PC-3 (cell line): Measurements from ENCODE around the gene OR2A2. TPM values are rescaled to one million over a fixed set of nuclear protein-coding genes. Genes with fewer than 3 reads are reported as not detected.
A peak's percentile ranks its signal among the peaks of the same experiment; 100 is the strongest.

Source experiments
- ATAC-seq: fragments of 200-7000 bp; cut with Tn5 transposase; 2 replicates; pipeline ENCODE4 v1.9.1; 2020; ENCODE audit warnings: mild to moderate bottlenecking, moderate library complexity
- Bru-seq: library from RNA; stranded (reverse); fragments of 400-500 nt; gene quantifications from one replicate; lab custom pipeline; 2021; lab: Mats Ljungman, UMichigan
- BruChase-seq, 2 experiments: library from RNA; stranded (reverse); fragments of 400-500 nt; gene quantifications; one replicate each; lab custom pipeline; 2021; lab: Mats Ljungman, UMichigan
- BruUV-seq: library from RNA; stranded (reverse); fragments of 400-500 nt; replicated peaks from 2 replicates; lab custom pipeline; 2021; lab: Mats Ljungman, UMichigan
- CTCF ChIA-PET: fragments of 300-600 bp; sonication (Branson Sonifier 250); formaldehyde crosslinking; loops from one replicate; lab custom pipeline; 2022; ENCODE audit warnings: antibody characterized with exemption; lab: Charles Lee
- POLR2A ChIA-PET: fragments of 300-600 bp; sonication (Branson Sonifier 250); formaldehyde crosslinking; loops from one replicate; lab custom pipeline; 2022; ENCODE audit warnings: antibody characterized with exemption; ENCODE audit not compliant: unreplicated experiment; lab: Charles Lee
- DNase-seq: peaks from one replicate; pipeline ENCODE4 v3.0.0-alpha.2; 2015
- H2AFZ ChIP-seq: fragments of 300-600 bp; sonication (generic); 2 replicates; pipeline ENCODE4 v1.6.0; 2016; ENCODE audit warnings: antibody characterized with exemption, low read length
- H3F3A ChIP-seq: fragments of 300-600 bp; sonication (generic); one replicate; pipeline ENCODE4 v1.6.0; 2017; ENCODE audit warnings: antibody characterized with exemption, low read length, control low read depth, mild to moderate bottlenecking; ENCODE audit not compliant: unreplicated experiment
- H3K27ac ChIP-seq: fragments of 300-600 bp; sonication (generic); 2 replicates; pipeline ENCODE4 v1.5.1; 2016; ENCODE audit warnings: mild to moderate bottlenecking, low read length
- H3K27me3 ChIP-seq: fragments of 300-600 bp; sonication (generic); 2 replicates; pipeline ENCODE4 v1.6.1; 2016; ENCODE audit warnings: low read length, mixed read lengths
- H3K36me3 ChIP-seq: fragments of 300-600 bp; sonication (generic); 2 replicates; pipeline ENCODE4 v1.6.1; 2016; ENCODE audit warnings: low read depth, mixed run types, low read length, mixed read lengths
- H3K4me1 ChIP-seq: fragments of 300-600 bp; sonication (generic); 2 replicates; pipeline ENCODE4 v1.5.1; 2016; ENCODE audit warnings: low read length; ENCODE audit not compliant: insufficient read depth
- H3K4me2 ChIP-seq: fragments of 300-600 bp; sonication (generic); 2 replicates; pipeline ENCODE4 v1.6.0; 2016; ENCODE audit warnings: low read length
- H3K4me3 ChIP-seq: fragments of 300-600 bp; sonication (generic); 2 replicates; pipeline ENCODE4 v1.5.1; 2016; ENCODE audit warnings: mild to moderate bottlenecking, low read length, mixed read lengths
- H3K79me2 ChIP-seq: fragments of 300-600 bp; sonication (generic); 2 replicates; pipeline ENCODE4 v1.6.1; 2017; ENCODE audit warnings: low read length, mixed read lengths
- H3K9ac ChIP-seq: fragments of 300-600 bp; sonication (generic); 2 replicates; pipeline ENCODE4 v1.6.0; 2016; ENCODE audit warnings: mild to moderate bottlenecking, low read length
- H3K9me2 ChIP-seq: fragments of 300-600 bp; sonication (generic); replicated peaks from 2 replicates; pipeline ENCODE4 v1.6.1; 2016; ENCODE audit warnings: mixed run types, low read length, mixed read lengths
- H3K9me3 ChIP-seq: fragments of 300-600 bp; sonication (generic); 2 replicates; pipeline ENCODE4 v1.6.1; 2016; ENCODE audit warnings: low read length, mixed read lengths
- H4K20me1 ChIP-seq: fragments of 300-600 bp; sonication (generic); 2 replicates; pipeline ENCODE4 v1.6.1; 2016; ENCODE audit warnings: low read length, mixed read lengths
- CTCF ChIP-seq: fragments of 300-600 bp; sonication (generic); conservative IDR thresholded peaks from 2 replicates; pipeline ENCODE4 v1.5.1; 2017; ENCODE audit warnings: antibody characterized with exemption, low read depth, mild to moderate bottlenecking, low read length
- EZH2 ChIP-seq: fragments of 300-600 bp; sonication (generic); IDR thresholded peaks from one replicate; pipeline ENCODE4 v1.6.1; 2017; ENCODE audit warnings: antibody characterized with exemption, mild to moderate bottlenecking, low read length; ENCODE audit not compliant: unreplicated experiment
- EZH2phosphoT487 ChIP-seq: fragments of 300-600 bp; sonication (generic); IDR thresholded peaks from 2 replicates; pipeline ENCODE4 v1.6.1; 2018; ENCODE audit warnings: mild to moderate bottlenecking, antibody characterized with exemption, low read length, borderline replicate concordance
- intact Hi-C: fragments of 100-400 bp; cut with micrococcal nuclease; formaldehyde crosslinking; loops from 2 replicates; pipeline ENCODE4 v1.9.0; 2023
- long read RNA-seq: library from polyadenylated mRNA; unstranded; transcript quantifications from one replicate; pipeline ENCODE4 v2.0.0, GENCODE V29; 2021; ENCODE audit not compliant: unreplicated experiment
- total RNA-seq: library from RNA; depleted of rRNA; stranded (reverse); fragments of >200 nt; gene quantifications from 2 replicates; pipeline ENCODE4 v1.2.3, GENCODE V29; 2014; rRNA removed

Gene OR2A2
- total RNA-seq, result not detected in 2 replicates
- not detected for Bru-seq, nascent RNA
- BruChase-seq, experiment 1, labeled RNA remaining after a 6-hour chase, result not detected
- not detected for BruChase-seq, experiment 2, labeled RNA remaining after a 2-hour chase
- long read RNA-seq, result 0 reads

GRCh38 chr7:144109283-144109682, at the start of gene OR2A2:
Gene OR2A2 (plus strand): TSS chr7:144109583. CDS start chr7:144109583, 0 bp downstream.
- Histone ChIP-seq H3K79me2 (no peaks in the 10 kb centered on the region), H3K9ac (no peak within 1 kb of the TSS), H3K27me3 (peaks cover 4% of the 10 kb centered on the region; the same call in 1 of the 2 replicates), H3K9me2 (no peaks in the 10 kb centered on the region), H4K20me1 (no peaks in the 10 kb centered on the region), H3K4me1 (no peaks in the 10 kb centered on the region), H2AFZ (no peak within 1 kb of the TSS), H3K4me3 (no peak within 1 kb of the TSS), H3K27ac (no peak within 1 kb of the TSS), H3K4me2 (no peak within 1 kb of the TSS), H3K36me3 (no peaks in the 10 kb centered on the region), H3F3A (no peaks in the 10 kb centered on the region), H3K9me3 (no peaks in the 10 kb centered on the region)
- no peak for TF ChIP-seq EZH2
- TF ChIP-seq EZH2phosphoT487, result no peak
- TF ChIP-seq CTCF, result no peak
- intact Hi-C loops, result no loop called here
- ATAC-seq (no peak), DNase-seq (no peak)
- ChIA-PET POLR2A (no interaction called here), CTCF (no interaction called here)
- no TSS peak for BruUV-seq

DNA sequence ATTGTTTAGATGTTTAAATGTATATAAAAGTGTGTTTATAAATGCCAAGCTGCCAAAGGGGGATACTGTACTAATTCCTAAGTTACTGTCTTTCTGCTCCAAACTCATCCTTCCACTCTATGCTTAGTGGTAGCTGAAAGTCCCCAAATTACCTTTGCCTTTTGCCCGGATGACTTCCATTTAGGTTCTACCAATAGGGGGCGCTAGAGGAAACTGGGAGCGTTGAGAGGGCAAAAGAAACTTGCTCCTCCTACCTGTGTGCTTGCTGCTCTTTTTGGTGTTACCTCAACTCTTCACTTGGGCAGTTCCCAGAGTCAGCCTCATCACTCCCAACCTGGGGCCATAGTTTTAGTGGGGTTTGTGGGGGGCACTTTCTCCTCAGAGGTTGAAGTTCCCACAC, 45.7 kb upstream of the OR2A2 start:
- H3K9me2 ChIP-seq, result no peaks in the 10 kb centered on the region
- intact Hi-C loops, result no loop called here
- TF ChIP-seq CTCF (peak; percentile 58), EZH2phosphoT487 (no peak)
- no peaks in the 10 kb centered on the region for H3K36me3 ChIP-seq
- no TSS peak for BruUV-seq
- no peaks in the 10 kb centered on the region for H4K20me1 ChIP-seq
- ChIA-PET POLR2A (no interaction called here), CTCF (interaction anchor here (1.4 kb wide), 1 partner anchor 64 kb away, joined by 7 read pairs; no protein-coding TSS in a partner anchor)
- H3K79me2 ChIP-seq, result no peaks in the 10 kb centered on the region
- H2AFZ ChIP-seq, result no peak overlapping the region
- no peak overlapping the region for H3K27ac ChIP-seq
- H3K27me3 ChIP-seq, result no peaks in the 10 kb centered on the region
- DNase-seq (no peak), ATAC-seq (no peak)
- H3K4me1 ChIP-seq, result peaks cover 2% of the 10 kb centered on the region; the same call in 1 of the 2 replicates
- H3F3A ChIP-seq, result peaks cover 3% of the 10 kb centered on the region
- H3K9ac ChIP-seq, result no peak overlapping the region
- no peak overlapping the region for H3K4me2 ChIP-seq
- H3K9me3 ChIP-seq, result no peaks in the 10 kb centered on the region
- H3K4me3 ChIP-seq, result no peak overlapping the region

DNA sequence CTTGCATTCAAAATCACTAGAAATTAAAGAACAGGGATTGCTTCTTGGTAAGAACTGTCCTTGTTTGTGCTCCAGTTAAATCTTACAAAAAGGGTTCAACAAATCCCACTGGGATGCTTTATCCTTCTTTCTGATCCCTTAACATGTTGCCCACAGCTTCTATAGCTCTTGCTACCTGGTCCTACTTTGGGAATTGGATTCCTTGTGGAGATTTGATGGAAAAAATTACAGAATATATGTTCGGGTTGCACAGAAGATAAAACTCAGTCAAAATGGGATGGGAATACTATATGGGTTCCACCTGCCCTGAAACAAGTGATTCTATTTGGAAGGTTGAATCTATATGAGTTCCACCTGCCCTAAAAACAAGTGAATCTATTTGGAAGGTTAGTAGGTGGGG, 39.9 kb upstream of the OR2A2 start, which contains the start of gene OR2A25:
OR2A25 (plus strand) TSS at position 301 of the 400 bp plus-strand sequence. CDS start 4,409 bp downstream, outside the sequence.
- Histone ChIP-seq H3F3A (no peaks in the 10 kb centered on the region), H3K4me3 (no peak within 1 kb of the TSS), H4K20me1 (no peaks in the 10 kb centered on the region), H3K4me1 (no peaks in the 10 kb centered on the region; the same call in 1 of the 2 replicates), H3K4me2 (no peak within 1 kb of the TSS), H2AFZ (no peak within 1 kb of the TSS), H3K9me3 (no peaks in the 10 kb centered on the region), H3K27me3 (peaks cover 12% of the 10 kb centered on the region), H3K9me2 (no peaks in the 10 kb centered on the region), H3K27ac (no peak within 1 kb of the TSS), H3K36me3 (no peaks in the 10 kb centered on the region), H3K79me2 (no peaks in the 10 kb centered on the region), H3K9ac (no peak within 1 kb of the TSS)
- no TSS peak for BruUV-seq
- TF ChIP-seq EZH2, result no peak
- no peak for TF ChIP-seq EZH2phosphoT487
- TF ChIP-seq CTCF, result no peak
- ChIA-PET CTCF (interaction anchor here (0.6 kb wide), 1 partner anchor 58 kb away, joined by 5 read pairs; no protein-coding TSS in a partner anchor), POLR2A (no interaction called here)
- ATAC-seq, result no peak
- intact Hi-C loops, result loop anchor here (5.0 kb wide), 1 partner anchor 37 kb away; no protein-coding TSS in a partner anchor
- DNase-seq, result no peak
